ENCODE measurements around the gene MKX.
A peak's percentile ranks its signal among the peaks of the same experiment; 100 is the strongest.

- TF ChIP-seq CTCF (IDR thresholded peaks at IDR 0.05) (peak; percentile 42 to 60 (median 45)), POLR2AphosphoS5 (IDR thresholded peaks at IDR 0.05) (no peak)
These were observed 48.5 kb upstream of the MKX start for GRCh38 chr10:27794157-27794556.

Data from esophagus muscularis mucosa (tissue), 3 donors.